GM18526 (cell line): ENCODE measurements around the gene FN1.

ENCODE experiments used
- POLR2A ChIP-seq: IDR thresholded peaks from 3 replicates; pipeline ENCODE4 v1.6.1; 2011; ENCODE audit not compliant: insufficient read length; ENCODE audit errors: extremely low read depth

The FN1 gene

GRCh38 chr2:215405722-215406581 lies 29.9 kb downstream of the FN1 start:
- no peak for TF ChIP-seq POLR2A

- no peak for TF ChIP-seq POLR2A
These were observed 31.4 kb downstream of the FN1 start for GRCh38 chr2:215404348-215405012.

- no peak for TF ChIP-seq POLR2A
These were observed 32.2 kb downstream of the FN1 start for GRCh38 chr2:215403441-215404347.

- no peak for TF ChIP-seq POLR2A
These were observed 33.9 kb downstream of the FN1 start for GRCh38 chr2:215401896-215402379.

GRCh38 chr2:215399067-215399716 lies 36.7 kb downstream of the FN1 start:
- TF ChIP-seq POLR2A, result no peak

- TF ChIP-seq POLR2A, result no peak
These were observed 38.1 kb downstream of the FN1 start for GRCh38 chr2:215397632-215398341.

- TF ChIP-seq POLR2A, result no peak
These were observed 39.1 kb downstream of the FN1 start for GRCh38 chr2:215396595-215397313.

GRCh38 chr2:215395687-215396460 lies 40.0 kb downstream of the FN1 start:
- TF ChIP-seq POLR2A, result no peak

GRCh38 chr2:215394102-215394805 lies 41.6 kb downstream of the FN1 start:
- TF ChIP-seq POLR2A, result no peak

GRCh38 chr2:215392687-215393270 lies 43.1 kb downstream of the FN1 start:
- no peak for TF ChIP-seq POLR2A

GRCh38 chr2:215392164-215392563 lies 43.7 kb downstream of the FN1 start:
- no peak for TF ChIP-seq POLR2A

- no peak for TF ChIP-seq POLR2A
These were observed 44.3 kb downstream of the FN1 start for GRCh38 chr2:215391531-215391930.
